ENCODE data around the gene CDS1.
"Not testable (repeated sequence)": the region's sequence is repeated elsewhere in the genome, so short reads cannot be mapped to it uniquely, and the experiment has no call there.

CDS1 gene

DNA sequence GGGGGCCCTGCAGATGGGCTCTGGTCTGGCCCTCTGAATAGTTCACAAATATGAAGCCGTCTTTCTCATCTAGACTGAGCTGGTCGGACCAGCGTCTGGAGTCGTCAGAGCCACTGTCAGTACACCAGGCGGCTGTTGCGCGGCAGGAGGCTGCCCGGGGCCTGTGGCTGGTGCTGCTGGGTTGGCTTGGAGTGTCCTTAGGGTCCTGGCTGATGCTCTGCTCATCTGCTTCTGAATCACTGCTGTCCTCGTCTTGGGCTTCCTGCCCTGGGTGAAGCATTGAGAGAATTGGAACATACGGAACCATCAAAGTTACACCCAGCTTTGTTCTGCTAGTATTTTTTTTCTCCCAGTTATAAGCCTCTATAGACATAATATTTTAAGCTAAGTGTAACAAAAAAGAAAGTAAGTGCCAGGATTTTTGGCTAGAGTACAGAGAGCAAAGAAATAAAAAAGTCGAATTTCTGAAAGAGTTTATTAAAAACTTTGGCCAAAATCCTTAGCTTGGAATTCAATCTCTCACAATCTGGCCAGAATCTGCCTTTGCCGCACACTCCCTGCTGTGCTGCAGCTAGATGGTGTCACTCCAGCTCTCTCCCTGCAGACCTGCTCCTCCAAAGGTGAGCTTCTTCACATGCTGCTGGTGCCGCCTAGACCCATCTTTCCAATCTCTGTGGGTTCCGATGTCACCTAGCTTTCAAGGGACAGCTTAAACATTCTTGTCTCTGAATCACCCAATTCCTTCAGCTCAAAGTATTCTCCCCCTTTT, 96.2 kb downstream of the CDS1 start:
- Histone ChIP-seq H3K36me3 (peaks cover 41% of the 10 kb centered on the region), H3K9me3 (no peaks in the 10 kb centered on the region), H3K27me3 (no peaks in the 10 kb centered on the region), H3K4me3 (ENCODE audit: low read depth, low read length) (no peak overlapping the region), H3K4me1 (no peaks in the 10 kb centered on the region)
- DNase-seq = no peak
- TF ChIP-seq, protein P1, sequence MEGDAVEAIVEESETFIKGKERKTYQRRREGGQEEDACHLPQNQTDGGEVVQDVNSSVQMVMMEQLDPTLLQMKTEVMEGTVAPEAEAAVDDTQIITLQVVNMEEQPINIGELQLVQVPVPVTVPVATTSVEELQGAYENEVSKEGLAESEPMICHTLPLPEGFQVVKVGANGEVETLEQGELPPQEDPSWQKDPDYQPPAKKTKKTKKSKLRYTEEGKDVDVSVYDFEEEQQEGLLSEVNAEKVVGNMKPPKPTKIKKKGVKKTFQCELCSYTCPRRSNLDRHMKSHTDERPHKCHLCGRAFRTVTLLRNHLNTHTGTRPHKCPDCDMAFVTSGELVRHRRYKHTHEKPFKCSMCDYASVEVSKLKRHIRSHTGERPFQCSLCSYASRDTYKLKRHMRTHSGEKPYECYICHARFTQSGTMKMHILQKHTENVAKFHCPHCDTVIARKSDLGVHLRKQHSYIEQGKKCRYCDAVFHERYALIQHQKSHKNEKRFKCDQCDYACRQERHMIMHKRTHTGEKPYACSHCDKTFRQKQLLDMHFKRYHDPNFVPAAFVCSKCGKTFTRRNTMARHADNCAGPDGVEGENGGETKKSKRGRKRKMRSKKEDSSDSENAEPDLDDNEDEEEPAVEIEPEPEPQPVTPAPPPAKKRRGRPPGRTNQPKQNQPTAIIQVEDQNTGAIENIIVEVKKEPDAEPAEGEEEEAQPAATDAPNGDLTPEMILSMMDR (IDR thresholded peaks at IDR 0.05; ENCODE audit: low read depth, low read length) = no peak

DNA sequence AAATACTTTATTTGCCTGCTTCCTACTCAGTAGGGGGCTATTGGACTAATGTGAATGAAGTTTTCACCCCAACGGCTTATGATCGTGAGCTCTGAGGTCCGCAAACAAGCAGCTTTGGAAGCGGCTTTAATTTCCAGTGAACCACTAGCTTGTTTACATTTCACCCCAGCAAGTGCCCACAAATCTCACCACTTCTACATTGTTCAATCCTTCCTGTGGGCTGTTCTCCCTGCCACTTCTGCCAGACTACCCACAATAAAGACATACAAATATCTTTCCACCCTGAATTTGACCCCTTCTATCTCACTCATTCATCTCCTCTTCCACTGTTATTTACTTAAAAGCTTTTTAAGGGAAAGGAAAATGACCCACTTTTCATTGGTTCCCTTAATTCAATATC, 98.0 kb downstream of the CDS1 start:
- DNase-seq = no peak
- no peaks in the 10 kb centered on the region for H3K9me3 ChIP-seq
- H3K4me1 ChIP-seq = no peaks in the 10 kb centered on the region
- no peaks in the 10 kb centered on the region for H3K27me3 ChIP-seq
- H3K4me3 ChIP-seq (ENCODE audit: low read depth, low read length) = no peak overlapping the region
- TF ChIP-seq, protein P1 (IDR thresholded peaks at IDR 0.05; ENCODE audit: low read depth, low read length) = no peak
- peaks cover 38% of the 10 kb centered on the region for H3K36me3 ChIP-seq

DNA sequence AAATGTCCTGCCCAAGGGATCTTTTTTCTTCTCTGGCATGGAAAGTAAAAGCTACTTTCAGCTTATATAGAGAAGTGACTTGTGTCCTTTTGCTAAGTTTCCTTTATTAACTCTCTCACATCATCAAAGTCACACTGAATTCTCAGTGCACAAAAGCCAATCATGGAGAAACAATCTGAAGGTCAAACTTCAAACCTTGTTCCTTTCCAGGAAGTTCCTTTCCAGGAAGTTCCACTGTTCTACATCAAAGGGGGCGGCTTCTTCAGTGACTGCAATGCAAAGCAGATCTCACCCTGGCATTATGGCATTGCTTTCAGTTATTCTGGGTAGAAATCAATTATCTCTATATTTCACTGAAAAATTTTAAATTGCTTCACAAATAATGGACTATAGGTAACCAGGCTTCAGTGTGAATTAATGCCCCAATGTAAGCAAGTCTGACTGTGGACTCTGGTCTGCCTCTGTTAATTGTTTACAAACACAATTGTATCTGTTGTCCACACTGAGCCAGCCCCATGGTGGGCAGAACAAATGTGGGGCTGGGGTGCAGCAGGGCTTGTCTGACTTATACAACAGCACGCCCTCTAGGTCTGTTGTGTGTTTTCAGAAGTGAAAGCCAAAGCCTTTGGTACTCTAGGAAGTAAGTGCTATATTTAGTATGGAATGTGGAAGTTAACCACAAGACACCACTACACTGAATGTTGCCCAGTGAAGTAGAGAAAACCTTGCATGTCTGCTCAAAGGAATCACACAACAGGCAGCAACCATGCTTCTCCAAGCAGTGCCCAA, 98.8 kb downstream of the CDS1 start:
- no peaks in the 10 kb centered on the region for H3K9me3 ChIP-seq
- no peaks in the 10 kb centered on the region for H3K27me3 ChIP-seq
- TF ChIP-seq, protein P1 (IDR thresholded peaks at IDR 0.05; ENCODE audit: low read depth, low read length) = no peak
- peaks cover 40% of the 10 kb centered on the region for H3K36me3 ChIP-seq
- no peak overlapping the region for H3K4me3 ChIP-seq (ENCODE audit: low read depth, low read length)
- no peak for DNase-seq
- H3K4me1 ChIP-seq = no peaks in the 10 kb centered on the region

DNA sequence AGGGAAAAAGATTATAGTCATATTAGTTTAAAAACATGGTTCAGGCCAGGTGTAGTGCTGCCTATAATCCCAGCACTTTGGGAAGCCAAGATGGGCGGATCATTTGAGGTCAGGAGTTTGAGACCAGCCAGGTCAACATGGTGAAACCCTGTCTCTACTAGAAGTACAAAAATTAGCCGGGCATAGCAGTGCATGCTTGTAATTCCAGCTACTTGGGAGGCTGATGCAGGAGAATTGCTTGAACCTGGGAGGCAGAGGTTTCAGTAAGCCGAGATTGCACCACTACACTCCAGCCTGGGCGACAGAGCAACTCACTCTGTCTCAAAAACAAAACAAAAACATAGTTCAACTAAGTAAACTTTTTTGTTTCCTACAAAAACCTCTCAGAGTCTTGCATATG, 99.7 kb downstream of the CDS1 start:
- H3K4me3 ChIP-seq (ENCODE audit: low read depth, low read length); H3K27me3 ChIP-seq; H3K4me1 ChIP-seq; DNase-seq; H3K9me3 ChIP-seq: not testable (repeated sequence)
- peaks cover 32% of the 10 kb centered on the region for H3K36me3 ChIP-seq

DNA sequence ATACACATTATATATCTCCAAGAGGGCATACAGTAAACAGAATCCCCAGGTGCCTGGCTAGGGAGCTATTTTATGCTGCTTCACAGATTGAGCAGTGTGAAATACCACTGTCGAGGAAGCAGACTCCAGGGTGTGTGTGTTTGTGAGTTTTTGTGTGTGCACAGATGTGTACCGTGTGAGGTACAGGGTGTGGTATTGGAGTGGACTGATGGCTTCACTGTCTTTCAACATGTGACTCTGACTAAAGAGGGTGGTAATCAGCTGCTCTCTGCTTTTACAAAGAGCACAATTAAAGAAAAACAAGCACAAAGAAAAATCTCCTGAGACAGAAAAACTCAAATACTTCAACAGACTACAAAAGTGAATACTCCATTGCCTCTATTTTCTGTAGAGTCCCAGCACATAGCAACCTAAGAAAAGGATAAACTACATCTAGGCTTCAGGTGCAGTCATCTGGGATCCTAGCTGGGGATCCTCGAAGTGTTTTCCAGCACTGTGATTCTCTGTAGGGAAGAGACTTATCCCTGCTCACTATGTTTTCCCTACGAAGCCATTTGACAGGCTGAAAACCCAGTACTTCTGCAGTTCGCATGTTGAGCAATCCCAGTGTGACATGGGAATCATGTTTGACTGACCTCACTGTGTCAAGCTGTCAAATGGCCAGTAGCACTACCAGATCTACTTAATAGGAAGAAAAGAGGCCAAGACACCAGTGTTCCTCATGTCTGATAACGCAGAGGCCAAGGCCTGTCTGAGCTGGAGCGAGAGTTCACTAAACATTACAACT, 100.3 kb downstream of the CDS1 start:
- Histone ChIP-seq H3K4me1 (no peaks in the 10 kb centered on the region), H3K27me3 (no peaks in the 10 kb centered on the region), H3K4me3 (ENCODE audit: low read depth, low read length) (no peak overlapping the region), H3K36me3 (peaks cover 33% of the 10 kb centered on the region), H3K9me3 (no peaks in the 10 kb centered on the region)
- TF ChIP-seq, protein P1 (IDR thresholded peaks at IDR 0.05; ENCODE audit: low read depth, low read length) = no peak
- DNase-seq = no peak

DNA sequence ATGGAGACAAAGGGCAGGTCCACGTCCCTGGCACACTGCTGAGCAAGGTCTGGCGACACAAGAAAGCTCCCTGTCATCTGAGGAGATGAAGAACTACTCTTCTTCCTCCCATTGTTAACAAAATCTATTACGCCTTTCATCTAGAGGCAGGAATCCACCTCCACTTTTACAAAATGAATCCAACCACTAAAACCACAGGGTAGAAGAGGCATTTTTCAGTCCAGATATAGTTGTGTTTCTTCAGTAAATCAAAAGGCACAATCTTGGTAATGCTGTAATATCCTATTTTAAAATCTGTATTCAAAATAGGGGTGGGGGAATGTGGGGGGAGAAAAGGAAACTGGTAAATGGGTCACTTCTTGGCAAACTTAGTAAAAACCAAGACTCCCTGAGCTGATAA, 101.4 kb downstream of the CDS1 start:
- TF ChIP-seq, protein P1 (IDR thresholded peaks at IDR 0.05; ENCODE audit: low read depth, low read length) = no peak
- DNase-seq = no peak
- Histone ChIP-seq H3K4me1 (no peaks in the 10 kb centered on the region), H3K36me3 (peaks cover 26% of the 10 kb centered on the region), H3K4me3 (ENCODE audit: low read depth, low read length) (no peak overlapping the region), H3K27me3 (no peaks in the 10 kb centered on the region), H3K9me3 (no peaks in the 10 kb centered on the region)

Data from BE2C (cell line).